Hematopoietic multipotent progenitor cell treated with erythropoietin and hydrocortisone succinate and interleukin-3 and kit ligand, for 8 days (in vitro differentiated cells): ENCODE measurements around the gene EVC2.

Source experiments
- DNase-seq: peaks from one replicate; pipeline ENCODE4 v3.0.0-alpha.2; 2015

Gene EVC2

DNA sequence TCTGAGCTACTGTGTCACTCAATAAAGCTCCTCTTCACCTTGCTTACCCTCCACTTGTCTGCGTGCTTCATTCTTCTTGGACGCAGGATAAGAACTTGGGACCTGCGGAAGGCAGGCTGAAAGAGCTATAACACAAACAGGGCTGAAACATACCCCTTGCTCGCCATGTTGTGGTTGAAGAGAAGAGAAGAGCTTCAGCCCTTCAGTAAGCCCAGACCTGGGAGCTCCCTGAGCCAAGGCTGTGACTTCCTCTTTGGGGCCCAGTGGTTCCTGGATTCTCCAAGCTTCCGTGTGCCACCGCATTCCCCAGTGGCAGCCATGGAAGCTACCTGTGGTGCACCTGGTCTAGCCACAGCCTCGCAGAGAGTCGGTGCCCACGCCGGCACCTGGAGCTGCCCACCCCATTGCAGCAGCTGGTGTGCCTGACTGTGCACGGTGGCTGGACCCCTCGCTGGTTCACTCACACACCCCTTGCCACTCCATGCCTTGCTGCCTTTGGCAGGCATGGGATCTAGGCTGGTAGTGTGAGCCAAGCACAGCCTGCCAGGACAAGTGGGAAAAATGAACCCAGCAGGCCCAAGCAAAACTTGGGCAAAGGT is 160.6 kb downstream of the EVC2 start:
- DNase-seq: no peak

DNA sequence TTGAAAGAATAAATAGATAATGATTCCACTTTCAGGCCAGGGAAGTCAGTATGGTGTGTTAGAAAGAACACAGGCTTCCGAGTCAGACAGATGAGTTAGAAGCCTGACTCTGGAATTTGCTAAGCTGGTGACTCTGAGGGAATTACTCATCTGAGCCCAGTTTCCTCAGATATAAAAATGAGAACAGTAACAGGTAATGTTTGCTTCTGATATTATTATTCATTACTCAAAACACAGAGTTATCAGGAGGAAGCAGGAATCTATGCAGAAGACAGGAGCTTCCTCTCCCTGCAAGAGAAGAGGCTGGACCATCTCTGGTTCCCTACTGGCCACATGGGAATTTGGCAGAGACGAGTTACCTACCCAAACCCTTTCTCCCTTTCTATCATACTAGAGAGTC is 163.1 kb downstream of the EVC2 start:
- no peak for DNase-seq

DNA sequence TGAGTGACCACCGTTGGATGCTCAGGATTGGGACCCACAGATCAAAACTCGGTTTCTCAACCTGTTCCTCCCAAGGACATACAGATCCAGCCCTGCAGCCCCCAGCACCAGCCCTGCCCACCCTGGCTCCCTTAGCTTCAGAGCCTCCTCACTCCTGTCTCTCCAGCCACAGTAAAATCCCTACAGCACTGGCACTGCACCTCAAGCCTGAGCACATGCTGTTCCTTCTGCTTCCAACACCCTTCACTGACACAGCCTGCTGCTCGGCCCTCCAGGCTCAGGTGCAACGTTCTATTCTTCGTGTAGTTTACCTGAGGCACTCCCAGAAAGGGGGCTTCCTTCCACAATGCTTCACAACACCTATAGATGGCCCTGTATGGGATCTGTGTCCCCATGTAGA is 163.6 kb downstream of the EVC2 start:
- no peak for DNase-seq

DNA sequence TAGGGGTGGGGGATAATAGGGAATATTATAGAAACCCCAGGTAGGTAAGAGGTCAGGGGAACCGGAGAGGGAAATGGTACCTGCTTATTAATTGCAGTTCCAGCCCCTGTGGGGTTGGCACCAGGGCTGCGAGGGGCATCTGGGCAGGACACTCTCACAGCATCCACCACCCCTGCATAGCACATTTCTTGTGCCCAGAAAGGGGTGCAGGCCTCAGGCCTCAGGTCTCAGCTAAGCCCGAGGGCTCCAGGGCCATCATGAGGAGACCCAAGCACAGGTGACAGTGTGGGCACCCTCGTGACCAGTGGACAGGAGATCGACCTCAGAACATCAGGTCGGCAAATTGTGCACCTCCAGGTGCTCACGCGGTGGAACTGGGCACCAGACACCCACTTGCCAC is 164.7 kb downstream of the EVC2 start:
- no peak for DNase-seq

DNA sequence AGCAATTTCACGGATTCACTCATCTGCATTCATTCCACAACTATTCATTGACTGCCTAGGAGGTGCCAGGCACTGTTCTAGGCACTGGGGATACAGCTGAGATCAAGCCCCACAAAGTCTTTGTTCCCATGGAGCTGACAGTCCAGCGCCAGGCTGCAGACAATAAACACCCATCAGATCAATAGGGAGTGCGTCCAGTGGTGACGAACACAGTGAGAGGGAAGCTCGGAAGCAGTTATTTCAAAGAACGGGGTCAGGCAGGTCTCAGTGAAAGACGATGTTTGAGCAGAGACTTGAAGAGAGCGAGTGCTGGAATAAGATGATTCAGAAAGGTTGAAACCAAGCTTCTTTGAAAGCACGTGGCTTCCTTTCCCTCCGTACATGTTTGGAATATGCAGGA is 167.2 kb downstream of the EVC2 start:
- no peak for DNase-seq

DNA sequence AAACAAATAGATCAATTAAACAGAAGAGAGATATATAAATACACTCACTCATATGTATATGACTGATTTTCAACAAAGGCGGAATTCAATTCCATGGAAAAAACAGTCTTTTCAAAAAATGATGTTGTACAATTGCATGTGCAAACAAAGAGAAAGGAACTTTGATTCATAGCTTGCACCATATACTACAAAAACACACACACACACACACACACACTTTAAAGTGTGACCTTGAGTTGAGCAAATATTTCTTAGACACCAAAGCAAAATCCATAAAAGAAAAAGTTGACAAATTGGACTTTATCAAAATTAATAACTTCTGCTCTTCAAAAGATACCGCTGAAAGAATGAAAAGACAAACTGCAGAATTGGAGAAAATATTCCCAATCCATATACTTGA is 168.8 kb downstream of the EVC2 start:
- DNase-seq: no peak

DNA sequence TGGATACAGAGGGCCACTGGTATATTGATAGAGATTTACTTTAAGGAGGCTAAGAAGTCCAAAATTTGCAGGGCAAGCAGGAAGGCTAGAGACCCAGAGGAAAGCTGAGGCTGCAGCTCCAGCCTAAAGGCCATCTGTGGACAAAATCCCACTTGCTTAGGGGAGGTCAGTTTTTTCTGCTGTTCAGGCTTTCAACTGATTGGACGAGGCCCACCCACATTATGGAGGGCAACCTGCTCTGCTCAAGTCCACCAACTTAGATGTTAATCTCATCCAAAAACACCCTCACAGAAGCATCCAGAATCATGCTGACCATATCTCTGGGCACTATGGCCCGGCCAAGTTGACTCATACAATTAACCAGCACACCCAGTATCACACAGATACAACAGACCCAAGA is 176.3 kb downstream of the EVC2 start:
- DNase-seq: no peak

DNA sequence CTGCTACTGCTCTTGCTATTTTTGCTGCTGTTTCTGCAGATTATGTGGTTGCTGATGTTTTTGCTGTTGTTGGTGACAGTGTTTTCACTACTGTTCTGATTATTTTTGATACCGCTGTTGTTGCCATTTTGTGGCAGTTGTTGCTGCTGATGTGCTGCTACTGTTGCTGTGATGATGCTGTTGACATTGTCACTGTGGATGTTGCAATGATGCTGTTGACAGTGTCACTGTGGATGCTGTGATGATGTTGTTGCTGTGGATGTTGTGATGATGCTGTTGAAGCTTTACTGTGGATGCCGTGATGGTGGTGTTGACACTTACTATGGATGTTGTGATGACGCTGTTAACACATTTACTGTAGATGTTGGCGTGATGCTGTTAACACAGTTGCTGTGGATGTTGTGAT is 180.3 kb downstream of the EVC2 start:
- no peak for DNase-seq

DNA sequence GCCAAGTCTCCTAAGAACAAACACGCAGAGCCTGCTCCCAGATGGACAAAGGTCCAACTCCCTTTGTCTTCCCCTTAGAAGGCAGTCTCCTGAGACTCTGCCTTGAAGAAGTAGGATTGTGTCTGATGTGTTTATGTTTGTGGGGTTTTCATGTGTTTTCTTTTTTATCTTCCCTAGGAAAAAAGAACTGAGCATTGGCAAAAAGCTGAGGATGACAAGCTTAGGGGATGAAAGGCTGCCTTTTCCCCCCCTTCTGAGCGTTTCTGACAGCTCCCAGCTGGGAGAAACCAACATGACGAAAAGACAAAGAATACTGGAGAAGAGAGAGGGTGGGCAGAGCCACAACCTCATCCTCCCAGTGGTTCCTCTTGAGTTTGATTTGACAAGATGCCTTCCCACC is 181.1 kb downstream of the EVC2 start:
- no peak for DNase-seq

DNA sequence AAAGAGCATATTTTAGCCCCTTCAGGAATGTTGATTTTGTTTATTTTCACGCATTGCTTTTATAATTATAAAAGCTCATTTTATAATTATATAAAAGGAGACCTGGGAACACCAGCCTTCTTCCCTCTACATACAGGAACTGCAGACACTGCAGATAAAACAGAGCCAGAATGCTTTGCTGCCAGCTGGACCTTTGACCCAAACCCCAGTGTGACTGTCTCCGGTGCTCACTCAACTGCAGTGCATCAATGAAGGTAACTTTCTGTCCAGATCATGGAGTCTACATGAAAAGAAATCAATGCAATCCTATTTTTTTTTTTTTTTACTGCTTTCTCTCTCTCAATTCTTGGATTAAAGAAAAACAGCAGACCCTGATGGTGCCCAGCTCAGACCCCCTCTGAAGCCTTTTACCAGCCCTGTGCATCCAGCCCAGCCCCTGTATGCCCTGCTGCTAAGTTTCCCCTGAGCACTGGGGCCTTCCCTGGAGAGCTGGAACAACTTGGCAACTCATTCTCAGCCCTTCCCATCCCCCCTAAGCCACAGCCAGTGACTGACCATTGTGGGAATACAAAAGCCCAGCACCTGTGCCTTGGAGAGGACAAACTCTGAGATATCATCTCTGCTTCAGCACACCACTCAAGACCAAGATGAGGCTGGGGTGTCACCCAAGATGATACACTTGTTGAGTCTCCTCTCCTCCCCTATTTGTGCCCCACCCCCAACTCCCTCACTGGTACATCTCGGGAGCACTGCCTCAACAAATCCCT is 182.1 kb downstream of the EVC2 start:
- no peak for DNase-seq

DNA sequence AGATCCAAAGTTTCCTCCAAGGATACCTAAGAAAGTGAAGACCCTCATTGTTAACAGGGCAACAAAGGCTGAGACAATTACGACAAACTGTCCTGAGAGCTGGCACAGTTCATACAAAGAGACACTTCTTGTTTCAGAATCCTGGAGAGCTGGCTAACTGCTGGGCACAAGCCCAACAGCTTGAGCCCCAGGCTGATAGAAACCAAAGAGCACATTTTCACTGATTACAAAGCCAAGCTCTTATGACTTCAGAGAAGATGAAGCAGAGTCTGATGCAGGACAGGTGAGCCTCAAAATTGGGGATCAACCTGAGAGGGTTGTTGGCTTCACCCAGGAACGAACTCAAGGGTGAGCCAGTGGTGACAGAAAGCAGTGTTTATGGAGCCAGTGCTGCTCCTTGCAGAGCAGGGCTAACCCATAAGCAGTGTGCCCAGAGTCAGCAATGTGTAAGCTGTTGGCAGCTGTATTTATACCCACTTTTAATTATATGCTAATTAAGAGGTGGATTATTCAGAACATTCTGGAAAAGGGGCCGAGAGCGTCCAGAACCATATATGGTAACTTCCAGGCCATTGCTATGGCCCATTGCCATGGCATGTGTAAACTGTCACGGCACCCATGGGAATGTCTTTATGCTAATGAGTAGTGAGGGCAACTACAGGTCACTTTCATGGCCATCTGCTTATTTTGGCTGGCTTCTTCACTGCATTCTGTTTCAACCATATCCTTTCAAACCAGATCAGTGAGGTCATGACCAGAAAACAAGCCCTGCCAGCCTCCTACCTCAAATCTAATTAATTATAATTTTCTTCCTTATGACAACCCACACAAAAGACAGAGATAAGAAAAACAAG is 183.7 kb downstream of the EVC2 start:
- no peak for DNase-seq

DNA sequence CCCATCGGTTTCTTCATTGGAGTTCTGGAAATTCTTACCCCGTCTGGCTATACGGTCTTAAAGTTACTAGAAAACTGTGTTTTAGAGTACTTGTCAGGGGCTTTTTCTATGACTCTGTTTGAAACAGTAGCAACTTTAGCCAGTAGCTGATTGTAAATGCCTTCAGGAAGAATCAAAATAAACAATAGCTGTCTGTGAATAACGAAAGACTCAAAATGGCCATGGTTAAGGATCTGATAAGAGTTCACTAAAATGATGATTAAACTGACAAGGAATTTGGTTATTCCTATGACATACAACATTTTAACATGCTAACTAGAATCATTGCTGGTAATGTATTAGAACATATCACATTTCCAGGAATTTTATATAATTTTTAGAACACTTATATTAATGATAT is 191.0 kb downstream of the EVC2 start:
- no peak for DNase-seq

DNA sequence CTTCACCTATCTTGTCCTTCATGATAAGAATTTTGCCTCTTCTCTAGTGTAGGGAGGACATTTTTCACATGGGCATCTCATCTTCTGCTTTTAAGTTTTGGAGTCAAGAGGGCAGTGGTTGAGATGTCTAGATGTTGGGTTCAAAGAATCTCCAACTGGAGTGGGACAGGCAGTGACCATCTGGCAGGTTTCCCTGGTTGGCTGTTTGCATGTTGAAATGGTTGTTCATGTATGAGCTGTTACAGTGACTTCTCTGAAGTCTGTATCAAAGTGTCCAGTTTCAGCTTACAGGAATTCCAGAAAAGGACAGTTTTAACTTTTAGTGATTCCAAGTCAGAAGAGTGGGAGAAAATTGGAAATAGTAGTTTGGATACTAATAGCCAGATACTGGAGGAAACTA is 192.7 kb downstream of the EVC2 start:
- DNase-seq: no peak
